GOT3 (cell line): ENCODE measurements around the gene COL25A1.

Experiments used
- DNase-seq: peaks from one replicate; lab custom pipeline; 2025; ENCODE audit warnings: mixed read lengths; lab: John Stamatoyannopoulos, UW

Gene COL25A1

DNA sequence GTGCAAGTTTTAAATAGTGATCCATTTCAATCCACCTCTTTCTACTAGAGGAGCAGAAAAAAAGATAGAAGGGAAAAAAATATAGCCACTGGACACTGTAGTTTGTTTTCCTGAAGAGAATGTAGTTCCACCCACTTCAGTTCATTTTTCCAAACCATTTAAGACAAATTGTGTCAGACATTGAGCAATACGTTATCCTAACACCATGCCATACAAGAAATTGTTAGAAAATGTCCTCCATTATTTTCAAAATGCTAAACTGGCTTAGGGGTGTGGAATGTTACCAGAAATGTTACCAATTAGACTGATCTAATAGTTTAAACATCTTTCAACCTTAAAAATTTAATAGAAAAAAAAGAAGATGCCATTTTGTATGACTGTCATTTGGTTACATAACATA is 491.0 kb downstream of the COL25A1 start:
- DNase-seq: no peak

DNA sequence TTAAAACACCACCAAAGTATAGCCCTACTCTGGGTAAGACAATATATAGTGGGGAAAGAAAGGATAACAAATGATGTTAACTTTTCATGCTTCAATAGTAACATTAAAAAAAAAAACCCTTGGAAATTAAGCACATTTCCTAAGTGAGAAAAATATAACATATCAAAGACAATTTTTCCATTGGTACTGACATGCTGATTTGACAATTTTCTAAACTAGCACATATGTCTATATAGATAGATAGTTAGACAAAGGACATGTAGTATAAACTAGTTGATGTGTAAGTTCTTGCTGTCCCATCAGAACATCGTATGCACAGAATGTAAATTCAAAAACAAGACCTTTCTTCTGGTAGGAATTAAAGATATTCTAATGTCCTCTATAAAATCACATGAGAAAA is 492.4 kb downstream of the COL25A1 start:
- DNase-seq: no peak

DNA sequence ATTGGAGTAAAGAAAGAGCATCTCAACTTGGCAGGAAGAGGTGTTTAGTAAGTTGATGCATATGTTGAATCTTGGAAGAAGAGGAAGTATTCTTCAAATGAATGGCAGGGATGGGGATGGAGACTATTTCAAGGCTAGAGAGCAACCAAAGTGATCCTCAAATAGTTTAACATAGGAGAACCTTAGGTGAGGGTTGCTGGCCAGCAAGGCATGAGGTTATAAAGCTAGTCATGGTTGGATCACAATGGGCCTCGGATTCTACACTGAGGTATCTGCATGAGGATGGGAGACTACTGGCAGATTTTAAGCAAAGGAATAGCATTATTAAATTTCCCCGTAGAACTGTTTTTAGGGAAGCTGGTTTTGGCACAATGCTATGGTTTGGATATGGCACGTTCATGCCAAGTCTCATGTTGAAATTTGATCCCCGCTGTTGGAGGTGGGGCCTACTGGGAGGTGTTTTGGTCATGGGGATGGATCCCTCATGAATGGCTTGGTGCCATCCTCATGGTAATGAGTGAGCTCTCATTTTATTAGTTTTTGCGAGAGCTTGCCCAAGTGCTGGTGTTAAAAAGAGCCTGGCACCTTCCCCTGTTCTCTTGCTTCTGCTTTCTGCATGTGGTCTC is 497.7 kb downstream of the COL25A1 start:
- DNase-seq: no peak

DNA sequence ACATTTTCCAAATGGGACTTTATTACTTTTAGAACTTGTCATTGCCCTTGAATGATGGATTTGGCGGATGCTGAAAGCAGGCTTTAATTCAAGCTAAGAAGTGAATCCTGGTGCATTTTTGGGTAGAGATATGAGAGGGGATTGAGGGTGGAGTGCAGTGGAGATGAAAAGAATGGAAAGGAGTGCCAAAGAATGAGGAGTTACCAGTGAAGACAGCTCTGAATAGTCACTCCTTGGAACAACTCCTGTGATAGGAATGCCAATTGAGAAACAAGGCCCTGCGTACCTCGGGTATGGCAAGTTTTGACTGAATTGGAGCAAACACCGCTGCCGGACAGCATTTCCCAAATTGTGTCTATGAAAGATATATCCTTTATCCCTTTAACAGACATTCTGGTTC is 503.2 kb downstream of the COL25A1 start:
- no peak for DNase-seq

DNA sequence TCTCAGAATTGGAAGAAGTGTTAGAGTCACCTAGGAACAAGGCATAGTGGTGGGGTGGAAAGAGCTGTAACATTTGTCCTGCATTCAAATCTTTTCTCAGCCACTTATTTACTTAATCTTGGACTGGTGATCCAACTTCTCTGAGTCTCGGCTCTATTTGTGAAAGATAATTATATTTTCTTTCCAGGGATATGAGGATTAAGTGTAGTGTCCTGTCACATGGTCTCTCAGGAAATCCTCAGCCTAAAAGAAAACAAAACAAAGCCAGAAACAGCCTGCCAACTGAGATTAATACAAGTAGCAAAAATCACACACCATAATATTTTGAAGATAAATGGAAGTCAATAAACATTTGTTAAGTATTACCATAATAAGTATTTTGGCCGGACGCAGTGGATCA is 506.3 kb downstream of the COL25A1 start:
- no peak for DNase-seq

DNA sequence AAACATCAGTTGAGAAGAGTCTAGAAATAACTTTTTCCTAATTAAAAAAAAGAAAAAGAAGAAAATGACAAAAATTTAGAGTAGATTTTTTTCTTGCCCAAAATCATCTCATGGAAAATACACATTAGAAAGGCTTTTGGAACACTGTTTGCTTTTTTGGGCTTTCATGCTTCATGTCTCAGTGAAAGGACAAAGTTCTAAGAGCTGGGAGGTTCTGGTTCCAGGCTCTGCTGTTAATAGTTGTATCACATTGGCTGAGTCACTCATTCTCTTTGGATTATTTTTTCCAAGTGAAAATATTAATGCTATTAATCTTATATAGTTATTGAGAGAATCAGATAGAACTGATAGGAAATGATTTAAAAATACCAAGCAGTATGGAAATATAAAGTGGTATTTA is 506.7 kb downstream of the COL25A1 start:
- no peak for DNase-seq

DNA sequence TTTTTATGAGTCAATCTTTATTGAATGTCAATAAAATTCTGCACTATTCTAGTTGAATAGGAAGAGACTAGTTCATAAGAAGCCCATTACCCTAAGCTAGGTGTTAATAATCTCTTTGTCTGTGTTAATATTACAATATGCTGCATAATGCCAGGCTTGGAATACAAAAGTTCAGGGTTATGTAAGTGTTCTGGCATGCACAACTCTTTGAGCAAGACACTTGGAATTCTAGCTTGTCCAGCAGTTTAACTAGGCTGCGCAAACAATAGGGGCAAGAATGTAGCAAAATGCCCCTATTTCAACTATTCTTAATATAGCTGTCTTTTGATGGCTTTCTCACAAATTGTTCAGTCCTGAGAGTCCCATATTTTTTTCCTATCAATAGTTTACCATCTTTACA is 508.3 kb downstream of the COL25A1 start:
- DNase-seq: no peak

DNA sequence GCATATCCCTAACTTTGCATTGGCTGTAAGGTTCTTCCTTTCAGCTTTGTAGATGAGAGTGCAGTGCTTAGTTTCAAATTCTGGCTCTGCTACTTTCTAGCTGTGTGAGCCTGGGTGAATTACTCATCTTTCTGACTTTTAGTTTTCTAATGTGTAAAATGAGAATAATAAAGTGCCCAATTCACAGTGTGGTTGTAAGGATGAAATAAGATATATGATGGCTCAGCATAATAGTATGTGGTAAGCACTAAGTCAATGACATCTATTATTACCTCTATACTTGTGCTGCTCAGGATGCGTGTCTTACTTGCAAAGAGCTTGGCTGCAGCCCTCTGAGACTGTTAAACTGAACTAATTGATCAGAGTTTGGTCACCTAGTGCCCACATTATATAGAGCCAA is 509.0 kb downstream of the COL25A1 start:
- DNase-seq: no peak

DNA sequence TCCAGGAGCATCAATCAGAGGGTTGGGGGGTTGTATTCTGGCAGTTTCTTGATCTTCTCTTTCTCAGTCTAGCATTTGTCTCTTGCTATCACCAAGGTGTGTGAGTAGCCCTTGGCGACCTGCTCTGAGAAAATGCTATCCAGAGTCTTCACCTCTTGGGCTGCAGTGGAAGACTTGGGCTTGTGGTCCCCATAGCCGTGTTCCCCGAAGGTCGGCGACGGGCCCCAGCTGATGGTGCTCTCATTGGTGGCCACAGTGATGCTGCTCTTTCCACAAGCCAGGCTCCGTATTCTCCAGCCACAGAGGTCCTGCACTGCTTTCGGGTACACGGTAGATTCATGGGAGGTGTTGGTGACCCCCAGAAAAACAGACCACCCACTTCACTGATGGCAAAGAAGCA is 513.7 kb downstream of the COL25A1 start:
- no peak for DNase-seq

DNA sequence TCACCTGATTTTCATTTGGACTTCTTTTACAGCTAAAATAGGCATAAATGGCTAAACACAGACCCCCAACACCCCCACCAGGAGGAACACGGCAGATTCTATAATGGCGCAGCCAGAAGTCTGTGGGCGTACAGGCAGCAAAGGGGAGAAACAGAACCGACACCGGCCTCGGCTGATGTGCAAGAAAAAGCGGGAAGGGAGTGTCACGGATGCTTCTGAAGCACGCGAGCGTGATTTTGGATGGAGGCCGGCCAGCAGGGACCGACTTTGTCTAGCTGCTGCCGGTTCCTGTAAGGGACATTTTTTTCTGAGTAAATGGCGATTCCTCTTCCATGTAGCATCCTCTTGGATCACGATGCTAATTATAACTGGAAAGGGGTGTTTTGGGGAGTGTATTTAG is 514.7 kb downstream of the COL25A1 start:
- DNase-seq: no peak

DNA sequence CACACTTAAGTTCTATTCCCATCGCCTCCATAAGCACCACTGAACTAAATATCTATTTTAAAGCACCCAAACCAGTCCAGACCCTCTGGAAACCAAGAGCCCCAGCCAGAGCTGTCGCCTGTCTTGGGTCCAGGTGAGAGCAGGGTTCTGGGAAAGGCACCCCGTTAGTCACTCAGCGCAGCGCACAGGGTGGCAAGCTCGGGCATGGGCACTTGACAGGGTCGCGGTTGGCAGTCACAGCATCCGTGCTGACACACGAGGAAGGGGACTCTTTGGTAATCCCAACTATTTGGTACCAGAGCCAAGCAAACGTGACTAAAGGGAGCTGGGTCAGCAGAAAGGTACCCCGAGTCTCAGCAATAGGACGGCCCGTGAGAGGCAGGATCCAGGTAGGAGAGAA is 515.4 kb downstream of the COL25A1 start:
- no peak for DNase-seq

DNA sequence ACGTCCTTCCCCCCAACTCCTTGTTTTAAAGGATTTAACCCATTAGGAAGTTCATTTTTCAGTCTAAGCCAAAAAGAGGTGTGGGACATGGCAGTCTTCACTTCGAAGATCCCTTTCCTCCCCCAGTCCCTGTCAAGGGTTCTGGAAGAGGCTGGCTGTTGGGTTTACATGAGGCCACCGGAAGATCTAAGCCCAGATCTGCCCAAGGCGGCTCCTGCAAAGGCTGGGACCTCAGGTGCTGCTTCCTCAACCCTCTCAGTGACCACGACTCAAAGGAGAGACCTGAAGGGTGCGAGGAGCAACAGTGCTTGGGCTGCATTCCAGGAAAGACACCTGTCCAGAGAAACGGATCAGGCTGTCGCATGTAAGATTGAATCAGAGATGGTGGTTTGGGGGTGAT is 516.1 kb downstream of the COL25A1 start:
- no peak for DNase-seq

DNA sequence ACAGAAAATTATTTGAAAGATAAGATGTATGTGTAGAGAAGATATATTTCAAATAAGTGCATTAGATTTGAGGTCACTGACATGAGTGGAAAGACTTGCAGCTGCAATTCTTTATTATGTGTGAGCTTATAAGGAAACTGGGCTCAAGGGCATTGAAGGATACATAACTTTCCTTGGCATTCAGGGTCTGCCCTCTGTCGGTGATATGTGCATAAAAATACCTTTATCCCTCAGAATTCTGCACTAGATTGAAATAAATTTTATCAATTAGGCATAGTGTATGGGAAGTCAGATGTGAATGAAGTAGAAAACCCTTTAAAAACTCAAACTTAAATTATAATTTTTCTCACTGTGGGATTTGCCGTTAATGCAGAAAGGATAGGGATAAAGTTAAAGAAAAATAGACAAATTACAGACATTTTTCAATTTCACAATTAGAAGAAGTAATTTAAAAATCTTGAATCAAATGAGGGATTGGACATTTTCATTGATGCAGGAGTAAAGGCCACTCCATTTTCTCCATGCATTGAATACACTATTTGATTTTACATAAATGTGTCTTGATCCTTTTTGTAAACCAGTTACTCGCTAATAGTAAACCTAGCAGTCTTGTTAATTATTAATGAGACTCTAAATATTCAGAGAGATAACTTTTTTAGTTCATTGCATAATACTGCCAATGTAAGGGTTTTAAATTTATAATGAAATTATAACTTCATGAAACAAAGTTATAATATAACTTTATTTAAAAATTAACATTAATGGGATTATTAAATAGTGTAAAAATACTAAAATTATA is 518.6 kb downstream of the COL25A1 start:
- DNase-seq: no peak

DNA sequence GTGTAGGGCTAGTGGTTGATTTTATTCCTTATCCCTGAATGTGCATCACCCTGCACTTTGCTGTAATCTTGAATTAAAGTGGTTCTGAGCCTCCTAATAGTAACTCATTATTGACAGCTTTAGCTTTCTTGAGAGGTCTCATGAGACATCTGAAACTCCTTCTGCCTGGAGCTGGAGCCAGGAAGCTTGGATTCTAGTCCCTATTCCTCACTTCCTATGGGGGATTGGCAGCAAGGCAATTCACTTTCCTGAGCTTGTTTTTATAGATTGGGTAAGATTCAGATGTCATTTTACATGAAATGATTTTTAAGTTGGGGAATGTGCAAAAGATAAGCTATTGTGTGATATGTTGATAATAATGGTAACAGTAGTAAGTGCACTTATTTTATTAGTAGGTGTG is 522.5 kb downstream of the COL25A1 start:
- DNase-seq: no peak

DNA sequence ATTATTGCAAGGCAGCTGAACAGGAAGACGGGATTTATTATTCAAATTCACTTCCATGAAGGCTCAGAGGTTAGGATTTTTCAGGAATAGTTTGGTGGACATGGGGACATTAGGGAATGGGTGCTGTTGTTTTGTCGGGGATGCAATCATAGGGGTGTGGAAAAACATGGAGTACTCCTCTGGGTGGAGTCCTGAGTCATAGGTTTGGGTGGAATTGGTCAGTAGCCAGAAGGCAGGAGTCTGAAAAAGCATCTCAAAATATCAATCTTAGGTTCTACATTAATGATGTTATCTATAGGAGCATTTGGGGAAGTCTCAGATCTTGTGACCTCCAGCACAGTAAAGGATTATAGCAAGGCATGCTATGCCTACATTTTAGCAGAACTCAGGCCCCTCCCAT is 525.1 kb downstream of the COL25A1 start:
- DNase-seq: no peak

DNA sequence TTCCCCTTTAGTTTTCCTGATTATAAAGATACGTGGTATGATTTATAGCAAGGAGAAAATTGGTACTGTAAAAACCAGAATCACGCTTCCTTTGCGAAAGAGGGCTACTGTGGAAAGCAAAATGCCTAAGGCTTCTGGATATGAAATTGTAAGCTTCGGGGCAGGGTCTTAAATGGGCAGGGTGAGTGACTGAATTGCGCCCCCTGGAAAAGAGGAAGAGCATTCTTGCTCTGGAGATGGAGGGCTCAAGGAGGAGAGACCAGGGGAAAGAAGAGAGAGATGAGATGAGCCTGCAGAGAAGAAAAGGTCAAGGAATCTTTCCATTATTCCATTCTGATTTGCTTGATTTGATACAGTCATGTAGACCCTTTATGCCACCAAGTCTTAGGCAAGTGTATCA is 526.5 kb downstream of the COL25A1 start:
- no peak for DNase-seq

DNA sequence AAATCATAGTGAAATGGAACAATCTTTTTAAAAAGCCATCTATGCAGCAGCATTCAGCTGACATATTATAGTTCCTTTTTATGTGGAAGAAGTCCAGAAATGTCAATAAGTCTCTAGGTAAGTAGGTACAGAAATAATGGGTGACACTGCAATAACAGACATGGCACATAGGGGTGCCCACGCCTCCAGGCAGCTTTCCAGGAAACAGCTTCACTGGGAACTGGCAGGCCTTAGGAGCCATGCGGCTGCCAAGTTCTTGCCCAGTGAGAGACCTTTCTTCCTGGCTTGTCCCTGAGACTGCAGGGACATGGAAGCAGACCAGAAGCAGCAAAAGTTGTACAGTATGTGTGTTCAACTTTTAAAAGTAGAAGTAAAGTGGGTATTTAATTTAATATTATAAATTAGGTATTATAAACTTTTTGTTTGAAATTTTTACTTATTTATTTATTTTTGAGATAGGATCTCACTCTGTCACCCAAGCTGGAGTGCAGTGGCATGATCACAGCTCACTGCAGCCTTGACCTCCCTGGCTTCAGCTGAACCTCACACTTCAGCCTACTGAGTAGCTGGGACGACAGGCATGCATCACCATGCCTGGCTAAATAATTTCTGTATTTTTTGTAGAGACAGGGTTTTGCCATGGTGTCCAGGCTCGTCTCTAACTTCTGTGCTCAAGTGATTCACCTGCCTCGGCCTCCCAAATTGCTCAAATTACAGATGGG is 527.5 kb downstream of the COL25A1 start:
- no peak for DNase-seq

DNA sequence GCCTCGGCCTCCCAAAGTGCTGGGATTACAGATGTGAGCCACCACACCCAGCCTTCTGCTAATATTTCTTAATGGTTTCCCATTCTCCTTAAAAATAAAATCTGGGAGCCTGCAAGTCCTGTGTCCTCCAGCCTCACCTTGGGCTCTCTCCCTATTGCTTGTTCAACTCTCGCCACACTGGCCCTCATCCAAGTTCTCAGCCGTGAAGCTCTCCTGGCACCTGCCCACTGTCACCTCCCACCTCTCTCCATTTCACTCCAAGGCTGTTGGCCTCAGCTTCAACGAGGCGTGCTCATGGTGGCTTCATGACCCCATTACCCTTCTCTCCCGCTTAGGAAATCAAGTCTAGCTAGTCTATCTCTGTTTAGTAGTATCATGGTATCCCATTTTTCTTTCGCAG is 530.1 kb downstream of the COL25A1 start:
- no peak for DNase-seq

DNA sequence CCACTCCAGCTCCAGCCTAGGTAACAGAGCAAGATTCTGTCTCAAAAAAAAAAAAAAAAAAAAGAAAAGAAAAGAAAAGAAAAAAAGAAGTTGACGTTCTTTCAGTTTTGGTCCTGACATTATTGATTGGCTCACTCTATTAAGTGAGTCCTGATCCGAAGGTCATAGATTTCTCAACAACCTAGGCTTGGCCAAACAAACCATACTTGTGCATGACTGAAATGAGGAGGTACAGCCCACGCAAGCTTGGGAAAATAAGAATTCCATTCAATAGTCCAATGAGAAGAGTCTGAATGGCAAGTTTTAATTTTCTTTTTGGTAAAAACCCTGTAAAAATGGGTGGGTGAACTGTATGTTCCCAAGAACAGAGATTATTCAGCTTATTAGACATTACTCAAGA is 536.4 kb downstream of the COL25A1 start:
- DNase-seq: no peak

DNA sequence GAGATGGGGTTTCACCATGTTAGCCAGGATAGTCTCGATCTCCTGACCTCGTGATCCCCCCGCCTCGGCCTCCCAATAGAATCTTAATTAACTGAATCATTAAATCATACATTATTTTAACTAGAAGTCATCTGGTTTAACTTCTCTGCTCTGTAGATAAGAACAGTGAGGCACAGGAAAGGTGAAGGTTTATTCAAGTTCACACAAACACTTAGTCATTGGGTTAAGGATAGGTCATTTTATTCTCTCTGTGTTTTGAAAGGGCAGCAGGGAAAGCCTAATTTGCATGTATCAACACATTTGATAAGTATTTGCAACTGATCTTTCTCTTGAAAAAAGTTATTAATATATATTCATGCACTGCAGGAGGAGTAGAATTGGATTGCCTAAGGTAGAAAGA is 538.5 kb downstream of the COL25A1 start:
- no peak for DNase-seq

DNA sequence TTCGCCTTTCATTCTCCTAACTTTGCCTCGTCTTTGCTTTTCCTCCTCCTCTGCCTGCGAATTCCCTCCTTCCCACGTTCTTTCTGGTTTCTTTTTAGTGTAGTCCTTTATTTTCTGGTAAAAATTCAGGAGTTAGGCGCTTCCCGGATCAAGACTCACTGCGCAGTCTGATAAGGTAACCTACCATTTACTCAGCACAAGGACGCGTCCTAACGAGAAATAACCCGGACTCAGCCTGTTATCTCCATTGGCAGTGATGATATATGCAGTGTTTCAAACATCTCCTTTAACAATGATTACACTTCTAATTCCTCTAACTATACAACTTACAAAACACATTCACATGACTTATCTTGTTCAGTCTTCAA is 539.2 kb downstream of the COL25A1 start:
- no peak for DNase-seq

DNA sequence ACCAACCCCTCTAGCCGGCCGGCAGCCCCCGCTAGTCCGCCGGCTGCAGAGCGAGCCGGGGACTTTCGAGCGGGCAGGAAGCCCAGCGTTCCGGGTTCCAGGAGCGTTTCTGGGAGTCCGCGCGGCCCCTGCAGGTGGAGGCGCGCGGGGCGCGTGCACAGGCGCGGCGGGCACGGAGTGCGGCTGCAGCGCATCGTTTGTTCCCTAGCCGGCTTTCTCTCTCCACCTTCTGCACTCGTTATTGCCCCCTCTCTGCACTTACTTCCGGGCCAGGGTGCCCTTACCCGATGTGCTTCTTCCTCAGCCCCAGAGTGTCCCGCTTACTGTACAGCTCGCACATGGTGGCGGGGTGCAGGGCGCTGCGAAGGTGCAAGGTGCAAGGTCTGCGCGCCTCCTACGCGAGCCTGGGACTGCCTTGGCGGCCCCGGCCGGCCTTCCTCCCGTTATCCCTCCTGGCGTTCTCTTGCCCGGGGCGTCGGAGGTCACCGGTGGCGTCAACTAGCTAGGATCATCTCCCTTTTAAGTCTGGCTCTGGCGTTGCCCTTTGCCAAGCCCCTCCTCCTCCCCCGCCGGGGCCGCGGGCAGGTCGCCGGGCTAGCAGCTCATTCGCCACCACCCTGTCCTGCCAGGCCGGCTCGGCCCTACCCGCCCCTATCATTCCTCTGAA is 539.8 kb downstream of the COL25A1 start, which contains the start of gene ETNPPL:
Gene ETNPPL, minus strand, starts transcription at position 495 of the 667 bp plus-strand sequence. Its CDS starts 155 bp downstream, at position 340.
- DNase-seq: no peak
